NOMO-1 treated with DMSO at 0.1 percent for 48 hours (cell line): ENCODE measurements around the gene ADH1A.
"Not testable (repeated sequence)": the region's sequence is repeated elsewhere in the genome, so short reads cannot be mapped to it uniquely, and the experiment has no call there.

Experiments used
- DNase-seq: peaks from one replicate; lab custom pipeline; 2025; ENCODE audit not compliant: unreplicated experiment; lab: John Stamatoyannopoulos, UW

ADH1A gene

GRCh38 chr4:99290848-99291786, at the start of gene ADH1A:
Gene ADH1A, minus strand, starts transcription at chr4:99290985. Its CDS starts 71 bp downstream, at chr4:99290914.
- no peak for DNase-seq

- DNase-seq = no peak
These were observed 48.4 kb upstream of the ADH1A start for GRCh38 chr4:99339172-99339571.

- DNase-seq = no peak
These were observed 45.8 kb upstream of the ADH1A start for GRCh38 chr4:99336553-99336952.

GRCh38 chr4:99334880-99335279, 44.1 kb upstream of the ADH1A start:
- no peak for DNase-seq

- no peak for DNase-seq
These were observed 39.9 kb upstream of the ADH1A start for GRCh38 chr4:99330648-99331047.

- DNase-seq = no peak
These were observed 39.1 kb upstream of the ADH1A start for GRCh38 chr4:99329876-99330275.

- DNase-seq = no peak
These were observed 34.2 kb upstream of the ADH1A start for GRCh38 chr4:99324979-99325378.

GRCh38 chr4:99324361-99324760, 33.6 kb upstream of the ADH1A start:
- no peak for DNase-seq

- no peak for DNase-seq
These were observed 33.0 kb upstream of the ADH1A start for GRCh38 chr4:99323756-99324155.

GRCh38 chr4:99321241-99322191, 30.7 kb upstream of the ADH1A start, which contains the start of gene ADH1B:
Gene ADH1B, minus strand, starts transcription at chr4:99321401. Its CDS starts 70 bp downstream, at chr4:99321331.
- DNase-seq = no peak

- not testable (repeated sequence) for DNase-seq
These were observed 27.0 kb upstream of the ADH1A start for GRCh38 chr4:99317811-99318210.

- DNase-seq = no peak
These were observed 26.6 kb upstream of the ADH1A start for GRCh38 chr4:99317354-99317753.

- no peak for DNase-seq
These were observed 25.1 kb upstream of the ADH1A start for GRCh38 chr4:99315839-99316238.

GRCh38 chr4:99314211-99314610, 23.4 kb upstream of the ADH1A start:
- DNase-seq = no peak

GRCh38 chr4:99310389-99310788, 19.6 kb upstream of the ADH1A start:
- DNase-seq = no peak

GRCh38 chr4:99305638-99306400, 15.0 kb upstream of the ADH1A start:
- DNase-seq = no peak

- DNase-seq = no peak
These were observed 10.8 kb upstream of the ADH1A start for GRCh38 chr4:99301376-99302164.

- DNase-seq = no peak
These were observed 10.1 kb upstream of the ADH1A start for GRCh38 chr4:99300934-99301333.

- DNase-seq = no peak
These were observed 2.6 kb upstream of the ADH1A start for GRCh38 chr4:99293357-99293756.

- DNase-seq = no peak
These were observed 5.4 kb downstream of the ADH1A start for GRCh38 chr4:99285387-99285786.
